Prostate gland (tissue), 2 donors: Measurements from ENCODE around the gene COPS6. TPM values are rescaled to one million over a fixed set of nuclear protein-coding genes. Genes with fewer than 3 reads are reported as not detected.

ENCODE experiments used
- DNase-seq: peaks from one replicate; pipeline ENCODE4 v3.0.0-alpha.2; 2019; ENCODE audit warnings: low spot score
- H3K27ac ChIP-seq, 2 donors: fragments of 200-600 bp; sonication (generic); 2 replicates each; pipeline ENCODE4 v1.5.1; 2017 to 2019
- H3K27me3 ChIP-seq: fragments of 200-600 bp; sonication (generic); replicated peaks from 2 replicates; pipeline ENCODE4 v1.5.1; 2019; ENCODE audit not compliant: insufficient read depth
- H3K36me3 ChIP-seq, 2 donors: fragments of 200-600 bp; sonication (generic); 1 replicate in 1 of 2; 2 replicates in 1 of 2; pipeline versions ENCODE4 v1.5.1 to v1.8.1; 2017 to 2019
- H3K4me1 ChIP-seq: fragments of 200-600 bp; sonication (generic); replicated peaks from 2 replicates; pipeline ENCODE4 v1.5.1; 2019
- H3K4me3 ChIP-seq, 2 donors: fragments of 200-600 bp; sonication (generic); 2 replicates each; pipeline ENCODE4 v1.5.1; 2017 to 2019
- H3K9me3 ChIP-seq: fragments of 200-600 bp; sonication (generic); 2 replicates; pipeline ENCODE4 v1.5.1; 2017
- POLR2A ChIP-seq: fragments of 450-650 bp; IDR thresholded peaks from one replicate; pipeline ENCODE4 v1.6.1; 2016; ENCODE audit warnings: antibody characterized with exemption, mild to moderate bottlenecking
- POLR2AphosphoS5 ChIP-seq: sonication (generic); formaldehyde crosslinking; IDR thresholded peaks from one replicate; pipeline ENCODE4 v1.6.1; 2017; ENCODE audit warnings: antibody characterized with exemption
- WGBS: methylation state at CpG from one replicate; pipeline ENCODE4 v1.1.5; 2018; 5-methylcytosine and 5-hydroxymethylcytosine counted together
- intact Hi-C: fragments of 100-400 bp; cut with DNase I; formaldehyde crosslinking; loops from one replicate; pipeline ENCODE4 v1.14.2; 2022
- total RNA-seq, 2 donors: library from RNA; depleted of rRNA; stranded (reverse); fragments of >200 nt; gene quantifications; one replicate each; pipeline ENCODE4 v1.1.0, GENCODE V29; 2016
- TF ChIP-seq, protein P1 (sequence below), 4 experiments: fragments of 200-600 bp in 2 of 4; fragments of 450-650 bp in 2 of 4; sonication (generic) in 2 of 4; IDR thresholded peaks; 1 replicate in 3 of 4; 2 replicates in 1 of 4; pipeline ENCODE4 v1.5.1; 2016 to 2019; ENCODE audit warnings: antibody characterized with exemption in 4 of 4, mild to moderate bottlenecking in 2 of 4, moderate library complexity in 2 of 4

COPS6 gene
- total RNA-seq, 2 donors from 2014 or later, result 50.8 to 78.4 TPM

DNA sequence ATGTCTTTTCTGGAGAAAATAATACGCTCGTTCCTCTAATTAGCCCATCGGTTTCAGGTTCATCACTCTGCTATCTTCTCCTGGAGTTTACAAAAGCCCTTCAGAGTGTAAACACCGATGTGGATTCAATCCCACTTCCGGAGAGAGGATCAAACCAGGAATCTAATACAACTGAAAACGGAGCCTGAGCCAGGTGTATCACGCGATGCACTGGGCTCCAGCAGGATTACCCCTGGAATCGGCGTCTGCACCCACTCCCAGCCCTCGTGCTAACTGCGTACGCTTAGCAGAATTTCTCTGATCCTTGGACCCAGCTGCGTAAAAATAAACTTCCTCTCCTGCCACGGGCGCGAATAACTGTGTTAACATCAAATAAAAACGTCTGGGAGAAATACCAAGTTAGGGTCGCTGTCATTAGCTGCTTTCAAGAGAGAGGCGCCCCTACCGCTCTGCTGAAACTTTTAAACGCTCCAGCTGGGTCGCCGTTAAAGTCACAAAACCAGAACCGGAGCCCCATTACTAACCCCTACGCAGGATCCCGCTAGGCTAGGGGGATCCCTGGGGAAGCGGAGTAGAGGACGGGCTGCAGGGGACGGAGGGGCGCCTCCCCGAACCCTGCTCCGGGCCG, 7.7 kb upstream of the COPS6 start:
- Histone ChIP-seq H3K27me3 (no peaks in the 10 kb centered on the region), H3K9me3 (no peaks in the 10 kb centered on the region), H3K36me3 (no peaks in the 10 kb centered on the region), H3K27ac (peak overlapping the region; percentile 76 to 82), H3K4me1 (peaks cover 10% of the 10 kb centered on the region), H3K4me3 (peak overlapping the region; percentile 67 to 93)
- 2% methylated on average over 25 of the region's 34 CpGs for WGBS
- TF ChIP-seq POLR2AphosphoS5 (no peak), POLR2A (no peak)
- TF ChIP-seq, protein P1, sequence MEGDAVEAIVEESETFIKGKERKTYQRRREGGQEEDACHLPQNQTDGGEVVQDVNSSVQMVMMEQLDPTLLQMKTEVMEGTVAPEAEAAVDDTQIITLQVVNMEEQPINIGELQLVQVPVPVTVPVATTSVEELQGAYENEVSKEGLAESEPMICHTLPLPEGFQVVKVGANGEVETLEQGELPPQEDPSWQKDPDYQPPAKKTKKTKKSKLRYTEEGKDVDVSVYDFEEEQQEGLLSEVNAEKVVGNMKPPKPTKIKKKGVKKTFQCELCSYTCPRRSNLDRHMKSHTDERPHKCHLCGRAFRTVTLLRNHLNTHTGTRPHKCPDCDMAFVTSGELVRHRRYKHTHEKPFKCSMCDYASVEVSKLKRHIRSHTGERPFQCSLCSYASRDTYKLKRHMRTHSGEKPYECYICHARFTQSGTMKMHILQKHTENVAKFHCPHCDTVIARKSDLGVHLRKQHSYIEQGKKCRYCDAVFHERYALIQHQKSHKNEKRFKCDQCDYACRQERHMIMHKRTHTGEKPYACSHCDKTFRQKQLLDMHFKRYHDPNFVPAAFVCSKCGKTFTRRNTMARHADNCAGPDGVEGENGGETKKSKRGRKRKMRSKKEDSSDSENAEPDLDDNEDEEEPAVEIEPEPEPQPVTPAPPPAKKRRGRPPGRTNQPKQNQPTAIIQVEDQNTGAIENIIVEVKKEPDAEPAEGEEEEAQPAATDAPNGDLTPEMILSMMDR (IDR thresholded peaks at IDR 0.05), result no peak
- no peak for DNase-seq
- intact Hi-C loops, result loop anchor here (2.0 kb wide), 2 partner anchors 66 to 86 kb away; partner anchors contain the start of gene ZKSCAN1

DNA sequence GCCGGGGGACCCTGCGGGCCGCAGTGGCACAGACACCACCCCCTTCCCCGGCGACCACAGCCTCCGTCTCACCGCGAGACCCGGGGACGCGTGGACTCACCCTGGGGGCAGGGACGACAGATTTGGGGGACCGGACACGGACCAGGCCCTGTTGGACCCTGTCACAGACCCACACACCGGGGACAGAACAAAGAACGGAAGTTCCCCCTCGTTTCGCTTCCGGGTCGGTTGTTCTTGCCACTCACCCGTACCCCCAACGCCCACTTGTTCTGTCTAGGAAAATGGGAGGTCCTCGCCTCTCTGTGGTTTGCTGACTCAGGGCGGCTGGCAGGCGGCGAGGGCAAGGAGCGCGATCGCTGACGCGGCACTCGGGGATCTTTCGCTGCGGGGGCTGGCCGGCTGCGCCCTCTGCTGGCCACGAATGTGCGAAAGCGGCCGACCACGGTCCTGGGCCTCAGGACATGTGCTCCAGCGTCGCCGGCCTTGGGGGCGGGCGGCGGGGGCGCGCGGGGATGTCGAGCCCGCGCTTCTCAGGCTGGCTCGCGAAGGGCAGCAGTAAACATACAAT, 7.2 kb upstream of the COPS6 start, which contains the start of gene ZNF3:
Gene ZNF3 (minus strand): TSS at position 189 of the 568 bp plus-strand sequence. CDS start 4,366 bp downstream, outside the sequence.
- Histone ChIP-seq H3K4me1 (peaks cover 10% of the 10 kb centered on the region), H3K4me3 (peak within 1 kb of the TSS; percentile 67 to 93), H3K36me3 (no peaks in the 10 kb centered on the region), H3K9me3 (no peaks in the 10 kb centered on the region), H3K27me3 (no peaks in the 10 kb centered on the region), H3K27ac (peak within 1 kb of the TSS; percentile 76 to 82)
- WGBS, result 1% methylated on average over 52 of the region's 55 CpGs
- DNase-seq, result peak; percentile 98
- TF ChIP-seq POLR2AphosphoS5 (peak; percentile 98), POLR2A (peak; percentile 32)
- TF ChIP-seq, protein P1 (IDR thresholded peaks at IDR 0.05), result peak; percentile 94 to 98 (median 97)
- intact Hi-C loops, result loop anchor here (2.0 kb wide), 2 partner anchors 67 to 87 kb away; partner anchors contain the start of gene ZKSCAN1

DNA sequence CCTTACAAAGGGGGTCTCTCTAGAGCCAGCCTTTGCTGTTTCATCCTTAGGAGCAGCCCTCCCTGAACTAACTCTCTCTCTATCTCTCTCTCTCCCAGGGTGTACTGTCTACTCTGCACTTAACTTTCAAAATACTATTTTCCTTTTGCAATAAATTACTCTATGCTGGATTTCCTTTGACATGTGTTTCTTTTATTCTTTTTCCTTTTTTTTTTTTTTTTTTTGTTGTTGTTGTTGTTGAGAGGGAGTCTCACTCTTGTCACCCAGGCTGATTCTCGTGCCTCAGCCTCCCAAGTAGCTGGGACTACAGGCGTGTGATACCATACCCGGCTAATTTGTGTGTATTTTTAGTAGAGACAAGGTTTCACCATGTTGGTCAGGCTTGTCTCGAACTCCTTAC, 5.8 kb upstream of the COPS6 start:
- H3K4me1 ChIP-seq, result peaks cover 10% of the 10 kb centered on the region
- DNase-seq, result no peak
- no peaks in the 10 kb centered on the region for H3K36me3 ChIP-seq
- no peaks in the 10 kb centered on the region for H3K27me3 ChIP-seq
- TF ChIP-seq POLR2A, result no peak
- TF ChIP-seq, protein P1 (IDR thresholded peaks at IDR 0.05), result no peak
- no peak for TF ChIP-seq POLR2AphosphoS5
- H3K27ac ChIP-seq, result peak overlapping the region in 1 of 2 donors; percentile 82
- no peaks in the 10 kb centered on the region for H3K9me3 ChIP-seq
- WGBS, result 60% methylated on average over 4 of the region's 4 CpGs
- no peak overlapping the region for H3K4me3 ChIP-seq
- intact Hi-C loops, result no loop called here

DNA sequence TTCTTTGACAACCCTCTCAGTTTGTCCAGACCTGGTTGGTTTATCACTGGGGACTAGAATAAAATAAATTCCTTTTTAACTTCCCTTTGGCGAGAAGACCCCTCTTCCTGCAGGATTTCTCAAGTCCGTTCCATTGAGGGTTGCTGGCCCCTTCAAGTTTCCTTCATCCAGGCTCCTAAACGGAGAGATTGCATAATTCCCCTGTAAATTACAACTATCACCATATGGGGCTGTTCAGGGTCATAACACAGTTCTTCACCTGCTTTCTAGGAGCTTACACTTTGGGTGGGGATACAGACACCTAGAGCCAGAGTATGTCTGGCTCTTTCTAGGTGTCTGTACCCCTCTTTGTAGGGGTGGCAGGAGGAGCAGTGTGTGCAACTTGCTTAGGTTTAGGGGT, 3.3 kb upstream of the COPS6 start:
- intact Hi-C loops, result loop anchor here (5.0 kb wide), 1 partner anchor 42 kb away; the partner anchor contains the start of gene MBLAC1
- H3K4me3 ChIP-seq, result no peak overlapping the region
- WGBS, result 58% methylated on average over 3 of the region's 3 CpGs
- no peaks in the 10 kb centered on the region for H3K36me3 ChIP-seq
- no peak for DNase-seq
- H3K27ac ChIP-seq, result no peak overlapping the region
- H3K4me1 ChIP-seq, result peaks cover 6% of the 10 kb centered on the region
- TF ChIP-seq POLR2A (no peak), POLR2AphosphoS5 (no peak)
- TF ChIP-seq, protein P1 (IDR thresholded peaks at IDR 0.05), result no peak
- no peaks in the 10 kb centered on the region for H3K27me3 ChIP-seq
- no peaks in the 10 kb centered on the region for H3K9me3 ChIP-seq
